ENCODE data around the gene ZNF275. TPM values are rescaled to one million over a fixed set of nuclear protein-coding genes. Genes with fewer than 3 reads are reported as not detected.

ZNF275 gene
- total RNA-seq, 1 experiment from 2014 or later = 9.8 TPM

GRCh38 chrX:153303276-153304262 is 30.4 kb upstream of the ZNF275 start:
- Mint-ChIP-seq H3K4me3 (no peak overlapping the region), H3K36me3 (no peaks in the 10 kb centered on the region), H3K27ac (no peak overlapping the region), H3K9me3 (no peaks in the 10 kb centered on the region), H3K4me1 (no peaks in the 10 kb centered on the region), H3K27me3 (ENCODE audit: low read depth) (peaks cover 3% of the 10 kb centered on the region; the same call in 1 of the 2 replicates)
- DNase-seq (ENCODE audit: low spot score) (no peak), ATAC-seq (no peak)
- TF ChIP-seq ATF6 (CRISPR knock-in tag; IDR thresholded peaks at IDR 0.05) (no peak), ZNF396 (CRISPR knock-in tag; IDR thresholded peaks at IDR 0.05; ENCODE audit: borderline replicate concordance) (no peak), ZBTB21 (CRISPR knock-in tag; IDR thresholded peaks at IDR 0.05; ENCODE audit: borderline replicate concordance) (no peak), HMGXB4 (CRISPR knock-in tag; IDR thresholded peaks at IDR 0.05) (no peak), E2F5 (CRISPR knock-in tag; IDR thresholded peaks at IDR 0.05) (no peak), ZNF138 (CRISPR knock-in tag; conservative IDR thresholded peaks at IDR 0.05) (no peak), KAT7 (CRISPR knock-in tag; IDR thresholded peaks at IDR 0.05; ENCODE audit: borderline replicate concordance) (no peak), NFATC4 (CRISPR knock-in tag; IDR thresholded peaks at IDR 0.05) (no peak), FOXP4 (CRISPR knock-in tag; IDR thresholded peaks at IDR 0.05) (no peak), E2F1 (CRISPR knock-in tag; IDR thresholded peaks at IDR 0.05) (no peak), NR2C2 (CRISPR knock-in tag; IDR thresholded peaks at IDR 0.05) (no peak), GABPB1 (CRISPR knock-in tag; IDR thresholded peaks at IDR 0.05) (no peak), TP53 (CRISPR knock-in tag; IDR thresholded peaks at IDR 0.05) (no peak), RORB (CRISPR knock-in tag; IDR thresholded peaks at IDR 0.05) (no peak), EMX1 (CRISPR knock-in tag; IDR thresholded peaks at IDR 0.05) (no peak)
- POLR2A ChIA-PET = no interaction called here
- CTCF ChIA-PET = no interaction called here

- Mint-ChIP-seq H3K9me3 (no peaks in the 10 kb centered on the region), H3K27me3 (ENCODE audit: low read depth) (no peaks in the 10 kb centered on the region; the same call in 1 of the 2 replicates), H3K4me1 (no peaks in the 10 kb centered on the region), H3K36me3 (no peaks in the 10 kb centered on the region), H3K4me3 (no peak overlapping the region), H3K27ac (no peak overlapping the region)
- no peak for ATAC-seq
- CTCF ChIA-PET = no interaction called here
- no peak for DNase-seq (ENCODE audit: low spot score)
- POLR2A ChIA-PET = no interaction called here
- TF ChIP-seq IRF1 (CRISPR knock-in tag; IDR thresholded peaks at IDR 0.05) (no peak), MLX (CRISPR knock-in tag; IDR thresholded peaks at IDR 0.05) (no peak), CREM (CRISPR knock-in tag; IDR thresholded peaks at IDR 0.05) (no peak), ZNF671 (CRISPR knock-in tag; IDR thresholded peaks at IDR 0.05) (no peak), SMAD4 (CRISPR knock-in tag; IDR thresholded peaks at IDR 0.05) (no peak), GABPB1 (CRISPR knock-in tag; IDR thresholded peaks at IDR 0.05) (no peak), ZNF219 (CRISPR knock-in tag; IDR thresholded peaks at IDR 0.05; ENCODE audit: borderline replicate concordance) (no peak), MYBL2 (CRISPR knock-in tag; IDR thresholded peaks at IDR 0.05) (no peak), ZNF121 (CRISPR knock-in tag; IDR thresholded peaks at IDR 0.05) (no peak), NR3C1 (CRISPR knock-in tag; conservative IDR thresholded peaks at IDR 0.05; ENCODE audit: low read depth) (no peak)
These were observed 28.8 kb upstream of the ZNF275 start for GRCh38 chrX:153304988-153305736.

Data from WTC11 (cell line).